HG02678 (cell line): Measurements from ENCODE around the gene SLC11A1.

Source experiments
- ATAC-seq: cut with Tn5 transposase; IDR thresholded peaks from one replicate; pipeline ENCODE4 v1.9.1; 2021; ENCODE audit warnings: mild to moderate bottlenecking, moderate library complexity; ENCODE audit not compliant: unreplicated experiment

The SLC11A1 gene

GRCh38 chr2:218392891-218393462 is 10.9 kb downstream of the SLC11A1 start:
- no peak for ATAC-seq

- no peak for ATAC-seq
Observed at GRCh38 chr2:218393750-218394290, 11.7 kb downstream of the SLC11A1 start.

DNA sequence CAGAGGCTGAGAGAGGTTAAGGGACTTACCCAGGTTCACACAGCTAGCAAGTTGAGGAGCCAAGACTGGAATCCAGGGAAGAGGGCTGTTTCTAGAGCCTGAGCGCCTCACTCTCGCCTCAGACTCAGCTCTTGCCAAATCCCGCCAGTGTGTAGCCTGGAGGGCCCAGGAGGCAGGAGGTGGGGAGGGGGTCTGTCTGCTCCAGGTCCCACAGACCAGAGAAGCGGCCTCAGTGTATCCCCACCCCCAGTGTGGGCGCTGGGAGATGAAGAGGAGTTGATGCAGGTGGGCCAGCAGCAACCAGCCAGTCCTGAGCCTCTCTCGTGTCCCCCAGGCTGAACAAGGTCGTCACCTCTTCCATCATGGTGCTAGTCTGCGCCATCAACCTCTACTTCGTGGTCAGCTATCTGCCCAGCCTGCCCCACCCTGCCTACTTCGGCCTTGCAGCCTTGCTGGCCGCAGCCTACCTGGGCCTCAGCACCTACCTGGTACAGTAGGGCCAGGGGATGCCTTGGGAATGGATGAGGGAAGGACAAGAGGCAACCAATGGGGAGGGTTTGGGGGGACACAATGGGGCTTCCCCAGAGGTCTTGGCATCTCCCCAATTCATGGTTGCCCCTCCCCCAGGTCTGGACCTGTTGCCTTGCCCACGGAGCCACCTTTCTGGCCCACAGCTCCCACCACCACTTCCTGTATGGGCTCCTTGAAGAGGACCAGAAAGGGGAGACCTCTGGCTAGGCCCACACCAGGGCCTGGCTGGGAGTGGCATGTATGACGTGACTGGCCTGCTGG is 12.4 kb downstream of the SLC11A1 start:
- no peak for ATAC-seq

DNA sequence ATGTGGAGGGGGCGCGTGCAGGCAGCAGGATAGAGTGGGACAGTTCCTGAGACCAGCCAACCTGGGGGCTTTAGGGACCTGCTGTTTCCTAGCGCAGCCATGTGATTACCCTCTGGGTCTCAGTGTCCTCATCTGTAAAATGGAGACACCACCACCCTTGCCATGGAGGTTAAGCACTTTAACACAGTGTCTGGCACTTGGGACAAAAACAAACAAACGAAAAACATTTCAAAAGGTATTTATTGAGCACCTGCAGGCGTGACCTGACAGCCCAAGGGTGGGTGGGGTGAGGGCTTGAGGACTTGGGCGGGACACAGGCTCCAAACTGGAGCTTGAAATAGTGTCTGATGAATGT is 13.0 kb downstream of the SLC11A1 start:
- no peak for ATAC-seq

GRCh38 chr2:218395456-218395825 is 13.4 kb downstream of the SLC11A1 start:
- no peak for ATAC-seq

- ATAC-seq, result peak; percentile 53
Observed at GRCh38 chr2:218395826-218396687, 14.0 kb downstream of the SLC11A1 start.

DNA sequence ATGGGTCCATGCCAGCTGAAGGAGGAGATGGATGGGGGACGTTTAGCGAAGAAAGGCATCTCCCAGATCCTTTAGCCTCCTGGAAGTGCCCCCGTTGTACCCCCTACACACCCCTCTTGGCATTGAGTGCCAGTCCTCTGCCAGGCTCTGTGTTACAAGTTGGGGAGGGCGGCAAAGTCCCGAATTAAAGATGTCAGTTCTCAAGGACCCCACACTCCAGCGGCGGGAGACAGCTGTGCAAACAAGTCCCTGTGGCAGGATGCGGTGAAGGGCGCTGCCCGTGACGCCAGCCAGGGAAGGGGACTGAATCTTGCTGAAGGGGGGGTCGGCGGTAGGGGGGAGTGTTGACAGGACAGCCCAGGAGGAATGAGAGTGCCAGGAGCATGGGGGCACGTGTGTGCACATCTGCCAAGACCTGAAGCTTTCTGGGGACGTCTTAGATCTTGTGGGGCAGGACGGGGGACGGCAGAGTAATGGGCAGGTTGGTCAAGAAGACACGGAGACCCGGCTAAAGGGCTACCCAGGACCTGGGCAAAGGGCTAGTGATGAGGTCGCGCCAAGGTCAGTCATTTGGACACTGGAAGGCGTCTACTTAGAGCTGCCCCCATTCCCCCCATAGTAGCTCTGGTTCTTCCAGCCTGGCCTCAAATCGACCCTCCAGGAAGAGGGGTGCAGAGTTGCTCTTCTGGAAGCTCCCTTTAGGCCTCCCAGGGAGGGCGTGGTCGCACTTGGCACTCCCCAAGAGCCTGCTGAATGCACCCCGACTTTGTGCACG is 14.8 kb downstream of the SLC11A1 start:
- ATAC-seq, result no peak

- ATAC-seq, result no peak
Observed at GRCh38 chr2:218397463-218397819, 15.4 kb downstream of the SLC11A1 start.

DNA sequence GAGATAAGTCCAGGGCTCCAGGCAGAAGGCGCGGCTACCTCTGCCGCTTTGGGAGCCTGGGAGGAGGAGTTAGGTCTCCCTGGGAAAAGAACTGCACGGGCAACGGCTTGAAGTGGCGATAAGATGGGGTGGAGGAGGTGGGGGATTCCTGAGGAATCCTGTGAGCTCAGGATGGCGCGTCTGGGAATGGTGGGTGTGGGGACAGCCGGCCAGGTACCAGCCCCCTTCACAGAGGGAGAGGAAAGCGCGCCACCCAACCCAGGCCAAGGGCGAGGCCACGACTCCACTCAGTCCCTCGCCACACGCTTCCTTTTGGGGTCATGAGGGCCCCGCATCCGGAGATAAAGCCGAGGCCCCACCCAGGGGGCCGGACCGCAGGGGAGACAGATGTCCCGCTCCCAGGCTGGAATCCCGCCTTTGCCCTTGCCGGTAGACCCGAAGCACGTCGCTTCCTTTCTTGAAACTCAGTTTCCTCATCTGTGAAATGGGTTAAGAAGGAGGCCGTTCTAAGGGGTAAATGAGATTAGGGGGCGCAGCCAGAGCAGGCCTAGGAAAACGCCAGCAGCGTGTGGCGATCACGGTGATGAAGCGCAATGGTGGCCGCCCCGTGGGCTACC is 15.9 kb downstream of the SLC11A1 start:
- no peak for ATAC-seq

DNA sequence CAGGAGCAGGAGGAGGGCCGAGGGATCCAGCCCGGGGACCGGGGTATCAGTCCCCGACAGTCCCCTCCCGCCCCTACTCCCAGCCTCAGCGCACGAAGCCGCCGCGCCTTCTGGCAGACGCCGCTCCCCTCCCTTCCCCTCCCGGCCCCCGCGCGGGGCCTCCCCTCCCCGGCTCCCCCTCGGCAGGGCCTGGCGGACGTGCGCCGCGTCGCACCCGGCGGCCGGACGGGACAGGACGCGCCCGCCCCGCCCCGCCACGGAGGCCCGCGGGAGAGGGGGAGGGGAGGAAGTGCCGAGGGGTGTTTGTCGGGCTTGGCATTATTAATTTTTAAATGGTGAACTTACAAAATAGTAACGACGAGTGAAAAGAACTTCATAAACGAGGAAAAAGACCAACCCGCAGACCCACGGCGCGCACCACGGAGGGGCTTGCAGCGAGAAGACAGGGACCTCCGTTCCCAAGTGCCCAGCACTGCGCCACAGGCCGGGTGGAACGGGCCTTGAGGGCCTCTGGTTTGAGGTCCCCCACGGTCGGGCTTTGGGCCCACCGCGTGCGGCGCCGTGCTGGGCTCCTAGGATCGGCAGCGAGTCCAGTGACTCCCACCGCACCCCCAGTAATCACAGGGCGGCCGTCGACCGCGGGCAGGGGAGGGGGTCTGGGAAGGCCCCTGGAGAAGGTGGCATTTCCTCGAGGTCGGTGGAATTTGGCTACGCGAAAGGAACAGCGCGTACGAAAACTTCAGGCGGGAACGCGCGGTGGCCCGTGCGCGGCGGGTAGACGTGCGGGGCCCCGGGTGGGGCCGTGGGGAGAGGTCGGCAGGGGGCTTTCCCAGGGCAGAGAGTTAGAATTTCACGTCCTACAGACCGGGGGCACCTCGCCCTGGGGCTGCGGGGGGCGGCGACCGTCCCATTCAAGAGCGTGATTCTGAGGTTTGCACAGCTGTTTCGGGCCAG is 16.6 kb downstream of the SLC11A1 start:
- peak; percentile 20 for ATAC-seq

DNA sequence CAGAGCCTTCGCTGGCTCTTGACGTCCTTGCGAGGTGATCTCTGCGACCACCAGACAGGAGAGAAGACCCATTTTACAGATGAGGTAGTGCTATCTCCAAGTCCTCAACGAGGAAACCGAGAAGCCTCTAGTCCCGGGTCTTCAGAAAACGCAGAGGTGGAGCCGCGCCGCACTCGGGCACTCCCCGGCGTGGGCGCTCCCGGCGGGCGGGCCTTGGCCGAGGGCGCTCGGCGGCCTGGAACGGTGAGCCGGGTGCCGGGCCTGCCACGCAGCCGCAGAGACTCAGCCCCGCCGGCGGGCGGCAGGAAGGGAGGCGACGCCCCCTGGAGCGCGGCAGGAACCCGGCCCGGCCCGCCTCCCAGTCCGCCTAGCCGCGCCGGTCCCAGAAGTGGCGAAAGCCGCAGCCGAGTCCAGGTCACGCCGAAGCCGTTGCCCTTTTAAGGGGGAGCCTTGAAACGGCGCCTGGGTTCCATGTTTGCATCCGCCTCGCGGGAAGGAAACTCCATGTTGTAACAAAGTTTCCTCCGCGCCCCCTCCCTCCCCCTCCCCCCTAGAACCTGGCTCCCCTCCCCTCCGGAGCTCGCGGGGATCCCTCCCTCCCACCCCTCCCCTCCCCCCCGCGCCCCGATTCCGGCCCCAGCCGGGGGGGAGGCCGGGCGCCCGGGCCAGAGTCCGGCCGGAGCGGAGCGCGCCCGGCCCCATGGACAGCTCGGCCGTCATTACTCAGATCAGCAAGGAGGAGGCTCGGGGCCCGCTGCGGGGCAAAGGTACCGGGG is 17.5 kb downstream of the SLC11A1 start, which contains the start of gene CTDSP1:
TSS of gene CTDSP1 (plus strand) at position 478 of the 776 bp plus-strand sequence. CDS start at position 701, 223 bp downstream.
- peak; percentile 47 for ATAC-seq

GRCh38 chr2:218400167-218400929 is 18.3 kb downstream of the SLC11A1 start:
- no peak for ATAC-seq

GRCh38 chr2:218400930-218401881 is 19.1 kb downstream of the SLC11A1 start:
- no peak for ATAC-seq

DNA sequence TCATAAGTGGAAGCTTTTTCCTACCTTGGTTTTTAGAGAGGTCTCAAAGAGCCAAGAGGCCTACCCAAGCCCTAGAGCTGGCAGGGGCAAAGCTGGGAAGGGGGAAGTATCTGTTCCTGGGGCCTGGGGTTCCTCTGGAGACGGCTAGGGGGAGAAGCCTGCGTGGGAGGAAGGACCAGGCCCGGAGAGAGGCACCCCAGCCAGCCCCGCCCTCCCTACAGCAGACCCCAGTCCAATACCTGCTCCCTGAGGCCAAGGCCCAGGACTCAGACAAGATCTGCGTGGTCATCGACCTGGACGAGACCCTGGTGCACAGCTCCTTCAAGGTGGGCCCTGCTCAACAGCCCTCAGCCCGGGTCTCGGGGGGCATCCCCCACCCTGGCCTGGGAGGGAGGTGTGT is 19.8 kb downstream of the SLC11A1 start:
- ATAC-seq, result no peak

GRCh38 chr2:218402491-218402901 is 20.4 kb downstream of the SLC11A1 start:
- ATAC-seq, result no peak

DNA sequence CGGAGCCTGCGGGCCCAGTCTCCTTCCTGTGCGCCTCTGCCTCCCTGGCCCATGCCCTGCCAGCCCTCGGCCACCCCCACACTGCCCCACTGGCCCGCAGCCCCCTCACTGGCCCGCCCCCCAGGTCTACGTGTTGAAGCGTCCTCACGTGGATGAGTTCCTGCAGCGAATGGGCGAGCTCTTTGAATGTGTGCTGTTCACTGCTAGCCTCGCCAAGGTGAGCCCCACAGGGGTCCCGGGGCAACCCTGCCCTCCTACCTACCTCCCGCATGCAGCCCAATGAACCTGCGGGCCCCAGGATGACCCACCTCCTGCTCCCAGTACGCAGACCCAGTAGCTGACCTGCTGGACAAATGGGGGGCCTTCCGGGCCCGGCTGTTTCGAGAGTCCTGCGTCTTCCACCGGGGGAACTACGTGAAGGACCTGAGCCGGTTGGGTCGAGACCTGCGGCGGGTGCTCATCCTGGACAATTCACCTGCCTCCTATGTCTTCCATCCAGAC is 20.9 kb downstream of the SLC11A1 start:
- ATAC-seq, result no peak
